WERI-Rb-1 (cell line): ENCODE results near the gene MYO18A.

Experiments
- DNase-seq: peaks from one replicate; pipeline ENCODE4 v3.0.0-alpha.2; 2020
- H3K27ac ChIP-seq: fragments of 250-450 bp; sonication (Bioruptor Pico); 2 replicates; pipeline ENCODE4 v1.5.1; 2020; ENCODE audit warnings: mild to moderate bottlenecking, moderate library complexity
- H3K27me3 ChIP-seq: fragments of 250-450 bp; sonication (Bioruptor Pico); 2 replicates; pipeline ENCODE4 v1.5.1; 2021; ENCODE audit warnings: mild to moderate bottlenecking, low read depth, moderate library complexity; ENCODE audit not compliant: insufficient read depth, severe bottlenecking
- H3K36me3 ChIP-seq: fragments of 250-450 bp; sonication (Bioruptor Pico); 2 replicates; pipeline ENCODE4 v1.5.1; 2020; ENCODE audit warnings: mild to moderate bottlenecking, moderate library complexity
- H3K4me3 ChIP-seq: 2 replicates; pipeline ENCODE4 v1.5.1; 2011; ENCODE audit warnings: low read depth, mild to moderate bottlenecking, control low read depth, low read length
- H3K9me3 ChIP-seq: fragments of 250-450 bp; sonication (Bioruptor Pico); 2 replicates; pipeline ENCODE4 v1.5.1; 2021; ENCODE audit warnings: mild to moderate bottlenecking, moderate library complexity; ENCODE audit not compliant: severe bottlenecking
- CTCF ChIP-seq: IDR thresholded peaks from 2 replicates; pipeline ENCODE4 v1.5.1; 2011; ENCODE audit warnings: low read depth, mild to moderate bottlenecking, control low read depth, inconsistent platforms, low read length

Gene MYO18A

DNA sequence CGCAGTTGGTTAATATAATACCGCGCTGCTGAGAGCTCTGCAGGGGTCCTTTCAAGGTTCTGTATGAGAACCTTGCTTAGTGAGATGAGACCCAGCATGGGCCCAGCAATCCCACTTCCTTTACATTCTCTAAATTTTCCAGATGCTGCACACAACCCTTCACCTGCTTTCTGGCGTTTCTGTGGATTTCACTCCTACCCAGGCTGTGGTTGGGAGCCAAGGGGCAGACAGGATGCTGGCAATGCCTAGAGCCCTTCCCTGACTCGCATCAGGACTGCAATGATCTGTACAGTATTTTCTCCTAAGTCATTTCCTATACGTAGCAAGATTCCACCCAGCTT lies 147.4 kb downstream of the MYO18A start:
- Histone ChIP-seq H3K9me3 (peaks cover 14% of the 10 kb centered on the region), H3K27ac (no peak overlapping the region), H3K4me3 (no peak overlapping the region), H3K27me3 (no peaks in the 10 kb centered on the region), H3K36me3 (no peaks in the 10 kb centered on the region)
- DNase-seq = no peak
- TF ChIP-seq CTCF = no peak

GRCh38 chr17:29032013-29032856 lies 148.0 kb downstream of the MYO18A start:
- no peak for DNase-seq
- H3K9me3 ChIP-seq = peaks cover 14% of the 10 kb centered on the region
- no peaks in the 10 kb centered on the region for H3K27me3 ChIP-seq
- no peak overlapping the region for H3K4me3 ChIP-seq
- TF ChIP-seq CTCF = no peak
- H3K27ac ChIP-seq = no peak overlapping the region
- H3K36me3 ChIP-seq = no peaks in the 10 kb centered on the region

DNA sequence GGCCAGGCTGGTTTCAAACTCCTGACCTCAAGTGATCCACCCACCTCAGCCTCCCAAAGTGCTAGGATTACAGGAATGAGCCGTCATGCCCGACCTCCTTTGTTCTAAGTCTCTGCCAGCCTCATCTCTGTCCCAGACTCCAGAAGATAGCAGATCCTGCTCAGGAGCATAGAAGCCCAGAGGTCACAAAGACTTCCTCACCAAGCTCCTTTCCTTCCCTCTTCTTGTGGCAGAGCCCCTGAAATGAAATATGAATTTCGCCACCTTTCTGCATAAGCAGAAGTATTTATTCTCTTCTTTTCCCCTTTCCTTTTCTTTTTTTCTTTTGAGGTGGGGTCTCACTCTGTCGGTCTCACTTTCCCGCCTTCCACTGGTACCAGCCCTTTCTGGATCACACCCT lies 148.7 kb downstream of the MYO18A start:
- H3K27me3 ChIP-seq = no peaks in the 10 kb centered on the region
- no peak for TF ChIP-seq CTCF
- peaks cover 14% of the 10 kb centered on the region for H3K9me3 ChIP-seq
- DNase-seq = no peak
- H3K4me3 ChIP-seq = no peak overlapping the region
- H3K27ac ChIP-seq = no peak overlapping the region
- H3K36me3 ChIP-seq = no peaks in the 10 kb centered on the region

DNA sequence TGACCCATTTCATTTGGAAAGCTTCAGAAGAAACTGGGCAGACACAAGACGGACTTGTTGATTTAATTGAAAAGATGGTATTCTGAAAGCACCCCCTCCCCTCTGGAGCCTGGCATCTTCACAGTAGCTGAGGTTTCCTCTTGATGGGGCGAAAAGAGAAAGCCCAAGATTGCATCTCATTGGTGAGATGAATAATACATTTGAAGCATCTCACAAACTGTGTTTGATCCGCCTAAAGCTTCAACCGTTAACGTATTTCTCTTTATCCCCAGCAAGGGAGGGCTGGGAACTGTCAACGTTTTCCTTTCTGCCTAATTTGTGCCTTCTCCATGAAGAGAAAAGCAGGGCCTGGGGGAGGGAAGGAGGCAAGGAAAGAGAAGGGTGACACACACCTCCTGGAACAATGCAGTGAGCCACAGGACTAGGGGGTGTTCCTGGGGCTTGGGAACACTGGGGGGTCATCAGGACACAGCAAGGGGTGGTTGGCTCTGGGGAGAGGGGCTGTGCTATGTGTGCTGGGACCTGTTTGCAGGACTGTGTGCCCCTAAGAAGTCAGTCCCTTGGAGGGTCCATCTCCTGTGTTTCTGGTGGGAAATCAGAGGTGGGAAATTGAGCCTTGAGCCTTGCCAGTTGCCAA lies 155.8 kb downstream of the MYO18A start:
- Histone ChIP-seq H3K36me3 (no peaks in the 10 kb centered on the region), H3K27me3 (no peaks in the 10 kb centered on the region), H3K9me3 (no peaks in the 10 kb centered on the region), H3K4me3 (no peak overlapping the region), H3K27ac (no peak overlapping the region)
- DNase-seq = no peak
- TF ChIP-seq CTCF = no peak

- no peaks in the 10 kb centered on the region for H3K36me3 ChIP-seq
- no peak for TF ChIP-seq CTCF
- H3K27ac ChIP-seq = no peak overlapping the region
- H3K27me3 ChIP-seq = no peaks in the 10 kb centered on the region
- DNase-seq = no peak
- no peak overlapping the region for H3K4me3 ChIP-seq
- no peaks in the 10 kb centered on the region for H3K9me3 ChIP-seq
These were observed 158.1 kb downstream of the MYO18A start for GRCh38 chr17:29022074-29022473.
